A673 (cell line): Measurements from ENCODE around the gene NOTCH4.
A peak's percentile ranks its signal among the peaks of the same experiment; 100 is the strongest.

ENCODE experiments used
- EZH2 ChIP-seq: fragments of 200-600 bp; sonication (generic); IDR thresholded peaks from 2 replicates; pipeline ENCODE4 v1.6.1; 2017; ENCODE audit warnings: borderline replicate concordance, low read depth, mild to moderate bottlenecking, mixed read lengths, antibody characterized with exemption, low read length; ENCODE audit not compliant: poor library complexity, severe bottlenecking
- TF ChIP-seq, protein P1 (sequence below): fragments of 300-800, 200-600 bp; sonication (generic); conservative IDR thresholded peaks from 2 replicates; pipeline ENCODE4 v1.5.1; 2017; ENCODE audit warnings: low read depth, mild to moderate bottlenecking, antibody characterized with exemption, low read length, moderate library complexity, mixed read lengths

DNA sequence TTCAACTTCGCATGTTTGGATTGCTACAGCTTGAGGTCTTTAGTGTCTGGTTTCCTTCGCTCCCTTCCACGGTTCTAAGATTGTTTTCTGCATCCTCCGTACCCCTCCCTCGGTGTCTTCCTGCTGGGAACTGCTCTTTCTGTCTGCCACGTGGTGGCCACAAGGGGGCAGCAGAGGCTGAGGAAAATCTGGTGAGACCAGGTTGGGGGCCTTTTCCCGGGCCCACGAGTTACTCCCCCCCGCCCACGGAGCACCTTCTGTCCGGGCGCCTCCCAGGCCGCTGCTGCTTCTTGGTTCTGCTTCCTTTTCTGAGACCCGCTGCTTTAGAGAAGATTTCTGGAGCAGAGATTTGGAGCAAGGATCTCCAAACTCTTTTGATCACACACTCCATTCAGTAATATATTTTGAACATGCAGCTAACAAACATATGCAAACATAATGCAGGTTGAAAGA, 21.1 kb upstream of the NOTCH4 start:
- TF ChIP-seq, protein P1, sequence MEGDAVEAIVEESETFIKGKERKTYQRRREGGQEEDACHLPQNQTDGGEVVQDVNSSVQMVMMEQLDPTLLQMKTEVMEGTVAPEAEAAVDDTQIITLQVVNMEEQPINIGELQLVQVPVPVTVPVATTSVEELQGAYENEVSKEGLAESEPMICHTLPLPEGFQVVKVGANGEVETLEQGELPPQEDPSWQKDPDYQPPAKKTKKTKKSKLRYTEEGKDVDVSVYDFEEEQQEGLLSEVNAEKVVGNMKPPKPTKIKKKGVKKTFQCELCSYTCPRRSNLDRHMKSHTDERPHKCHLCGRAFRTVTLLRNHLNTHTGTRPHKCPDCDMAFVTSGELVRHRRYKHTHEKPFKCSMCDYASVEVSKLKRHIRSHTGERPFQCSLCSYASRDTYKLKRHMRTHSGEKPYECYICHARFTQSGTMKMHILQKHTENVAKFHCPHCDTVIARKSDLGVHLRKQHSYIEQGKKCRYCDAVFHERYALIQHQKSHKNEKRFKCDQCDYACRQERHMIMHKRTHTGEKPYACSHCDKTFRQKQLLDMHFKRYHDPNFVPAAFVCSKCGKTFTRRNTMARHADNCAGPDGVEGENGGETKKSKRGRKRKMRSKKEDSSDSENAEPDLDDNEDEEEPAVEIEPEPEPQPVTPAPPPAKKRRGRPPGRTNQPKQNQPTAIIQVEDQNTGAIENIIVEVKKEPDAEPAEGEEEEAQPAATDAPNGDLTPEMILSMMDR: peak; percentile 97
- TF ChIP-seq EZH2: no peak
